Fibroblast of skin of right biceps (primary cell): ENCODE measurements around the gene C1orf159.

Experiments used
- DNase-seq: peaks from one replicate; pipeline ENCODE4 v3.0.0-alpha.2; 2013

The C1orf159 gene

DNA sequence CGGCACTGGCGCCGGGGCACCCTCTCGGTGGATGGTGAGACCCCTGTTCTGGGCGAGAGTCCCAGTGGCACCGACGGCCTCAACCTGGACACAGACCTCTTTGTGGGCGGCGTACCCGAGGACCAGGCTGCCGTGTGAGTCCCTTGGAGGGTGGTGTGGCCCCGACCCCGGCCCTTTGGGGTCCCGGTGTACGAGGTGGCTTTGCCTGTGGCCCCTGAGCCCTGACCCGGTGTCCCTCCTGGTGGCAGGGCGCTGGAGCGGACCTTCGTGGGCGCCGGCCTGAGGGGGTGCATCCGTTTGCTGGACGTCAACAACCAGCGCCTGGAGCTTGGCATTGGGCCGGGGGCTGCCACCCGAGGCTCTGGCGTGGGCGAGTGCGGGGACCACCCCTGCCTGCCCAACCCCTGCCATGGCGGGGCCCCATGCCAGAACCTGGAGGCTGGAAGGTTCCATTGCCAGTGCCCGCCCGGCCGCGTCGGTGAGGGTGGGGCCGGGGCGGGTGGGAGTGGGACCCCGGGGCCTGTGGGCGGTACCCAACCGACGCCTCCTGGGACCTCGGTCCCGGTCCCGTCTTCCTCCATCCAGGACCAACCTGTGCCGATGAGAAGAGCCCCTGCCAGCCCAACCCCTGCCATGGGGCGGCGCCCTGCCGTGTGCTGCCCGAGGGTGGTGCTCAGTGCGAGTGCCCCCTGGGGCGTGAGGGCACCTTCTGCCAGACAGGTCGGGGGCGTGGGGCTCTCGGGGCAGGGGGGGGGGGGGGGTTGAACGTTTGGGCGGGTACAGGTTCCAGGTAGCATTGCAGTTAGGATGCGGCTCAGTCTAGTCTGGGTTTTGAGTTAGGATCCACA lies 66.3 kb downstream of the C1orf159 start:
- no peak for DNase-seq

- DNase-seq, result no peak
Observed at GRCh38 chr1:1048765-1049164, 67.1 kb downstream of the C1orf159 start.

- DNase-seq, result no peak
Observed at GRCh38 chr1:1047963-1048362, 67.9 kb downstream of the C1orf159 start.

DNA sequence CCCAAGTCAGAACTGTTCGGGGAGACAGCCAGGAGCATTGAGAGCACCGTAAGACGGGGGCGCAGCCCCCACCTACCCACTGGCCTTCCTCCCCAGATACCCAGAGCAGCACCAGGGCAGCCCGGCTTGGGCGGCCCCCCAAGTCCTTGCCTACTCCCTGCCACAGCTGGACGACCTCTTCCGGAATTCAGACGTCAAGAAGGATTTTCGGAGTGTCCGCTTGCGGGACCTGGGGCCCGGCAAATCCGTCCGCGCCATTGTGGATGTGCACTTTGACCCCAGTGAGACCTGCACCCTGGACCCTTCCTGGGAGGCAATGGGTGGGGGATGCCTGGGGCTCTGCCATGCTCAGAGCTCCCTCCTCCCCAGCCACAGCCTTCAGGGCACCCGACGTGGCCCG lies 68.5 kb downstream of the C1orf159 start:
- no peak for DNase-seq

DNA sequence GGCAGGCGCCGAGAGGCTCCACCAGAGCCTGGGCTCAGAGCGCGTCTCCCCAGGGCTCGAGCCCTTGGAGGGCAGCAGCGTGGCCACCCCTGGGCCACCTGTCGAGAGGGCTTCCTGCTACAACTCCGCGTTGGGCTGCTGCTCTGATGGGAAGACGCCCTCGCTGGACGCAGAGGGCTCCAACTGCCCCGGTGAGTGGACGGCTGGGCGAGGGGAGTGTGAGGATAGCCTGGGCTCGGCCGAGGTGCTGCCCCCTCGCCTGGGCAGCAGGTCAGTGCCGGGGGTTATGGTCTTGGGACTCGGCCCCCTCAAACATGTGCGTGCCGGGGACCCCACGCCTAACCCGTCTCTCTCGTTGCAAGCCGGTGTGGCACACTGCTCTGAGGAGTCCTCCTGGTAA lies 69.1 kb downstream of the C1orf159 start:
- DNase-seq, result no peak

DNA sequence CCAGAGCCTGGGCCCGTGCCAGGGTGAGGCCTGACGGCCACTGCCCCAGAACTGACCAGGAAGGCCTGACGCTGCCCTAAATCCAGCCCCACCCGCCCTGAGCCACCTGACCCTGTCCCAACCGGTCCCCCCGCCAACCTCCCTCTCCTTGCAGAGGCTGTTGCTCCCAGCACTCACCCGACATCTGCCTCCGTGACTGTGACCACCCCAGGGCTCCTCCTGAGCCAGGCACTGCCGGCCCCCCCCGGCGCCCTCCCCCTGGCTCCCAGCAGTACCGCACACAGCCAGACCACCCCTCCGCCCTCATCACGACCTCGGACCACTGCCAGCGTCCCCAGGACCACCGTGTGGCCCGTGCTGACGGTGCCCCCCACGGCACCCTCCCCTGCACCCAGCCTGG lies 69.6 kb downstream of the C1orf159 start:
- no peak for DNase-seq

GRCh38 chr1:1045129-1045528 lies 70.8 kb downstream of the C1orf159 start:
- no peak for DNase-seq

DNA sequence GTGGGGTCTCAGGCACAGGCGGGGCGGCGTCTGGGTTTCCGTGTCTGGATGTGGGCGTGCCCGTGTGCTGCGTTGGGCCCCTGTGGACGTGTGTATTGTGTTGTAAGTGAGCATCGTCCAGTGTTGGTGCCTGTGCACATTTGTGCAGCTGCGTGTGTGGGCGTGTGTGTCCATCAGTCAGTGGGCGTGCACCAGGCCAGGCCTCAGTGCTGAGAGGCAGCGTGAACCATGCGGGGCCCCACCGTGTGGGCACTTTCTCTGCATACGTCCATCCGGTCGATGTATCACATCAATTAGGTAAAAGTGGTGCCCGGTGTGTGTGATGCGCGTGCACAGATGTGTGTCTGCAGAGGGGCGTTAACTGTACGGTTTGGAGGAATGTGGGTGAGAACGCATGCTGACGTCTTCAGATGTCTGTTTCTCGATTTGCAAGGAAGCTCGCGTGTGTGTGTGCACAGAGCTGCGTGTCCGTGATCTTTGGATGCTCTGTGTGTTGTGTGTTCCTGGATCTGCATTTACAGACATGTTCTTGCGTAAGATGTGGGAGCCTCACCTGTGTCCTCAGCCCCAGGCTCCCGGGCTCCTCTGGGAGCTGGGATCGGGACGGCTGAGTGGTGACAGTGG lies 71.3 kb downstream of the C1orf159 start:
- DNase-seq, result no peak

GRCh38 chr1:1043921-1044320 lies 72.0 kb downstream of the C1orf159 start:
- no peak for DNase-seq

GRCh38 chr1:1043411-1043810 lies 72.5 kb downstream of the C1orf159 start:
- DNase-seq, result no peak

- DNase-seq, result no peak
Observed at GRCh38 chr1:1042835-1043234, 73.1 kb downstream of the C1orf159 start.

DNA sequence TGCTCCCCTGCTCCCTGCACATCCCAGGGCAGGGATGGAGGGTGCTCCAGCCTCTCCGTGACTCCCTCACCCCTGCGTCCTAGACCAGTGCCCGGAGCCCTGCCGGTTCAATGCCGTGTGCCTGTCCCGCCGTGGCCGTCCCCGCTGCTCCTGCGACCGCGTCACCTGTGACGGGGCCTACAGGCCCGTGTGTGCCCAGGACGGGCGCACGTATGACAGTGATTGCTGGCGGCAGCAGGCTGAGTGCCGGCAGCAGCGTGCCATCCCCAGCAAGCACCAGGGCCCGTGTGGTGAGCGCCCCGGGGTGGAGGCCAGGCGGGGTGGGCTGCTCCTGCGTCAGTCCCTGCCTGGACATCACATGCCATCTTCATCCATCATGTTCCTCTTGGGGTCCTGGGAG lies 74.0 kb downstream of the C1orf159 start:
- DNase-seq, result no peak

- no peak for DNase-seq
Observed at GRCh38 chr1:1041092-1041523, 74.8 kb downstream of the C1orf159 start.

- peak; percentile 87 for DNase-seq
Observed at GRCh38 chr1:1040004-1040991, 75.6 kb downstream of the C1orf159 start.

- peak; percentile 14 for DNase-seq
Observed at GRCh38 chr1:1039145-1039910, 76.6 kb downstream of the C1orf159 start.

GRCh38 chr1:1038694-1039093 lies 77.2 kb downstream of the C1orf159 start:
- no peak for DNase-seq

- DNase-seq, result no peak
Observed at GRCh38 chr1:1037366-1038327, 78.2 kb downstream of the C1orf159 start.

DNA sequence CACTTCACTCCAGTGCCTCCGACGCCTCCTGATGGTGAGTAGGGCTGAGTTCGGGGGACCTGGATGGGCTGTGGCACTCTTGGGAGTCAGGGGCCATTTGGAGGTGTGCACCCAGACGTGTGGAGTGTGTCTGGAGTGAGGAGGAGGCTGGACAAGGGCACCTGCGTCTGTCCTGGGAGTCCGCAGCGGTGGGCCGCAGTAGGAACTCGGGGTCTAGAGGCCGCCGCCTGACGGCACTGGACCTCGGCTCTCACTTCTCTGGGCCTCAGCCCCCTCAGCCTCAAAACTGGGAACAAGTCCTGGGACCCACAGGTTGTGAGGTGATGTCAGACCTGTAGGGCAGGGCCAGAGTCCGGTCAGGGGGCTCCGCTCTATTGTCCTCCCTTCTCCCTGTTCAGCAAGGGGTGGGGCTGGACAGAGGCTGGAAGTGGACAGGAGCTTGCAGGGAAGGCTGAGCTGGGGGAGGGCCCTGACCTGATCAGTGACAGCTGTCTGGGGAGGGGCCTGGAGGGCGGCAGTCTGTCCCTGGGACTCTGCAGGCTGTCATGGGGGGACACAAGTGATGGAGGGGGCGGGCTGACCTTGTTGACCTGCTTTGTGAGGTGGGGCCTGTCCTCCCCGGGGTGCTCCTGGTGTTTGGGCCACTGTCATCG lies 80.5 kb downstream of the C1orf159 start:
- no peak for DNase-seq

DNA sequence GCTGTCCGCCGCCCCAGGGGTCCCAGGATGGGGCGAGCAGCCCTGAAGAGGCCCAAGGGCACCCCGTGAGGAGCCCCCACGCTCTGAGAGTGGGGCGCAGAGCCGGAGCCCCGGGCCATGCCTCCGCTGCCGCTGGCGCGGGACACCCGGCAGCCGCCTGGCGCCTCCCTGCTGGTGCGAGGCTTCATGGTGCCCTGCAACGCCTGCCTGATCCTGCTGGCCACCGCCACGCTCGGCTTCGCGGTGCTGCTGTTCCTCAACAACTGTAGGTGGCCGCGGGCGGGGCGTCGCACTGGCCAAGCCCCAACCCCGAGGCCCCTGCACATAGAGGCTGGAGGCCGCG lies 81.5 kb downstream of the C1orf159 start:
- no peak for DNase-seq

DNA sequence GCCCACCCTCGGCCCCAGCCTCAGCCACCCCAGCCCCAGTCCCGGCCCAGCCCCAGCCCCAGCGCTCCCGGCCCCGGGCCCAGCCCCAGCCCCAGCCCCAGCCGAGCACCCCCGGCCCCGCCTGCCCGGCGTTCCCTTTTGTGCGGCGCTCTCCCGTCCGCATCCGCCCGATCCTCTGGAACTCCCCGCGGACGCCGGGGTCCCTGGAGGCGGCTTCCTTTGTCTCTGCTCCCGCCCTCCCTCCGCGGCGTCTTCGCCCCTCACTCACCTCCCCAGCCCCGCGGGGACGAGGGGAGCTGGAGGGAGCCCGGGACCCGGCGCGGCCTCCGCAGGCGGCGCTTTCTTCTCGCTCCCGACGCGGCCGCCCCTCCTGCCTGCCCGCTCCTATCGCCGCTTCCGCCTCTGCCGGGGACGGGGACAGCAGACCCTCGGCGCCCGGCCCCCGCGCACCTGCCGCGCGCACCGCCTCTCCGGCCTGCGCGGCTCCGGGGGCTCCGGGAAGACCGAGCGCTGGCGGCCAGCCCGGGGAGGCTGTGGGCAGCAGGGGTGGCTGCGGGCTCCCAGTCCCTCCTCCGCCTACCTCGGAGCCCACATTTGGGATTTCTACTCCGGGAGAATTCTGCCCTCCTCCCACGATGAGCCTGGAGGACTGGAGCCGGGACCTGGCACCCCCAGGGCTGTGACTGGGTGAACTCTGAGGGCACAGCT lies 82.0 kb downstream of the C1orf159 start:
- no peak for DNase-seq
